Activated B cell treated with CpG ODN at 0.5 μM for 24 hours (primary cell): ENCODE data around the gene HACD4. TPM values are rescaled to one million over a fixed set of nuclear protein-coding genes. Genes with fewer than 3 reads are reported as not detected.

Source experiments
- ATAC-seq: fragments of 200-7000 bp; cut with Tn5 transposase; one replicate; pipeline ENCODE4 v1.10.0; 2021; ENCODE audit warnings: low read depth, mild to moderate bottlenecking, moderate library complexity
- CTCF ChIA-PET: fragments of 350-600 bp; sonication (Branson Sonifier 250); formaldehyde crosslinking; loops from one replicate; lab custom pipeline; 2021; ENCODE audit warnings: antibody characterized with exemption; lab: Charles Lee
- POLR2A ChIA-PET: fragments of 350-600 bp; sonication (Branson Sonifier 250); formaldehyde crosslinking; loops from one replicate; lab custom pipeline; 2021; ENCODE audit warnings: antibody characterized with exemption; lab: Charles Lee
- DNase-seq: peaks from one replicate; pipeline ENCODE4 v3.0.0; 2022
- H3K27ac Mint-ChIP-seq: one replicate; pipeline ENCODE4 v1.8.0; 2020; ENCODE audit warnings: mixed read lengths
- H3K27me3 Mint-ChIP-seq: one replicate; pipeline ENCODE4 v1.8.0; 2021; ENCODE audit warnings: mixed read lengths
- H3K36me3 Mint-ChIP-seq: one replicate; pipeline ENCODE4 v1.8.0; 2021; ENCODE audit warnings: low read depth, mixed read lengths
- H3K4me1 Mint-ChIP-seq: one replicate; pipeline ENCODE4 v1.8.0; 2021; ENCODE audit warnings: mixed read lengths
- H3K4me3 Mint-ChIP-seq: one replicate; pipeline ENCODE4 v1.8.0; 2020; ENCODE audit warnings: mild to moderate bottlenecking, mixed read lengths
- H3K9me3 Mint-ChIP-seq: one replicate; pipeline ENCODE4 v1.8.0; 2020; ENCODE audit warnings: mixed read lengths
- CTCF ChIP-seq: fragments of 200-600 bp; IDR thresholded peaks from one replicate; pipeline ENCODE4 v1.8.0; 2022; ENCODE audit warnings: antibody characterized with exemption, mild to moderate bottlenecking
- intact Hi-C: fragments of 100-400 bp; cut with micrococcal nuclease; formaldehyde crosslinking; loops from one replicate; pipeline ENCODE4 v1.15.1; 2024
- total RNA-seq: library from RNA; stranded (reverse); gene quantifications from 2 replicates; pipeline ENCODE4 v1.2.3, GENCODE V29; 2022

The HACD4 gene
- total RNA-seq, 1 donor from 2014 or later = 4.1 TPM

- POLR2A ChIA-PET = no interaction called here
- ATAC-seq = no peak
- no peaks in the 10 kb centered on the region for H3K36me3 Mint-ChIP-seq
- no peak for DNase-seq
- peaks cover 2% of the 10 kb centered on the region for H3K27me3 Mint-ChIP-seq
- CTCF ChIA-PET = no interaction called here
- H3K4me3 Mint-ChIP-seq = no peak overlapping the region
- peaks cover 7% of the 10 kb centered on the region for H3K4me1 Mint-ChIP-seq
- H3K27ac Mint-ChIP-seq = no peak overlapping the region
- intact Hi-C loops = no loop called here
- no peaks in the 10 kb centered on the region for H3K9me3 Mint-ChIP-seq
- TF ChIP-seq CTCF = no peak
These were observed 15.8 kb upstream of the HACD4 start for GRCh38 chr9:21047281-21047691.

GRCh38 chr9:21043841-21044240, 12.4 kb upstream of the HACD4 start:
- Mint-ChIP-seq H3K4me3 (no peak overlapping the region), H3K9me3 (no peaks in the 10 kb centered on the region), H3K27me3 (no peaks in the 10 kb centered on the region), H3K36me3 (no peaks in the 10 kb centered on the region), H3K27ac (no peak overlapping the region), H3K4me1 (peaks cover 7% of the 10 kb centered on the region)
- intact Hi-C loops = no loop called here
- POLR2A ChIA-PET = no interaction called here
- CTCF ChIA-PET = no interaction called here
- TF ChIP-seq CTCF = no peak
- DNase-seq = no peak
- no peak for ATAC-seq

GRCh38 chr9:21042466-21042865, 11.0 kb upstream of the HACD4 start:
- ChIA-PET CTCF (no interaction called here), POLR2A (no interaction called here)
- no peak overlapping the region for H3K4me3 Mint-ChIP-seq
- no peak overlapping the region for H3K27ac Mint-ChIP-seq
- ATAC-seq (no peak), DNase-seq (no peak)
- H3K36me3 Mint-ChIP-seq = no peaks in the 10 kb centered on the region
- no peak for TF ChIP-seq CTCF
- no peaks in the 10 kb centered on the region for H3K27me3 Mint-ChIP-seq
- no peaks in the 10 kb centered on the region for H3K9me3 Mint-ChIP-seq
- intact Hi-C loops = no loop called here
- peaks cover 4% of the 10 kb centered on the region for H3K4me1 Mint-ChIP-seq

- Mint-ChIP-seq H3K4me3 (no peak overlapping the region), H3K27ac (no peak overlapping the region), H3K27me3 (no peaks in the 10 kb centered on the region), H3K36me3 (no peaks in the 10 kb centered on the region), H3K9me3 (no peaks in the 10 kb centered on the region), H3K4me1 (peaks cover 3% of the 10 kb centered on the region)
- TF ChIP-seq CTCF = no peak
- ATAC-seq (no peak), DNase-seq (no peak)
- ChIA-PET POLR2A (interaction anchor here (1.9 kb wide), 1 partner anchor 8 kb away, joined by 5 read pairs; the partner anchor contains the start of gene HACD4), CTCF (no interaction called here)
- intact Hi-C loops = loop anchor here (10.0 kb wide), 1 partner anchor 765 kb away; the partner anchor contains the start of gene MTAP
These were observed 7.9 kb upstream of the HACD4 start for GRCh38 chr9:21039302-21039701.

GRCh38 chr9:21037278-21037677, 5.8 kb upstream of the HACD4 start:
- ChIA-PET CTCF (no interaction called here), POLR2A (no interaction called here)
- H3K4me3 Mint-ChIP-seq = no peak overlapping the region
- peaks cover 7% of the 10 kb centered on the region for H3K4me1 Mint-ChIP-seq
- H3K36me3 Mint-ChIP-seq = no peaks in the 10 kb centered on the region
- no peak overlapping the region for H3K27ac Mint-ChIP-seq
- intact Hi-C loops = loop anchor here (10.0 kb wide), 1 partner anchor 768 kb away; the partner anchor contains the start of gene MTAP
- ATAC-seq (no peak), DNase-seq (no peak)
- no peak for TF ChIP-seq CTCF
- no peaks in the 10 kb centered on the region for H3K27me3 Mint-ChIP-seq
- no peaks in the 10 kb centered on the region for H3K9me3 Mint-ChIP-seq
